BLaER1 treated with 17β-estradiol and CSF1 and Interleukin-3, amounts not matched to agents 10 nM and 100 nM (cell line): ENCODE results near the gene FLNC.
A peak's percentile ranks its signal among the peaks of the same experiment; 100 is the strongest.

Experiments
- H3K27ac ChIP-seq, 11 experiments: shearing (Covaris generic); formaldehyde crosslinking; 2 replicates each; pipeline ENCODE4 v1.8.1; 2022
- H3K27me3 ChIP-seq, 11 experiments: shearing (Covaris generic); formaldehyde crosslinking; 2 replicates each; pipeline ENCODE4 v1.8.1; 2022
- H3K36me3 ChIP-seq, 11 experiments: shearing (Covaris generic); formaldehyde crosslinking; 2 replicates each; pipeline ENCODE4 v1.8.1; 2022
- H3K4me1 ChIP-seq, 10 experiments: shearing (Covaris generic); formaldehyde crosslinking; 2 replicates each; pipeline ENCODE4 v1.8.1; 2022
- H3K4me2 ChIP-seq, 11 experiments: shearing (Covaris generic); formaldehyde crosslinking; 2 replicates each; pipeline ENCODE4 v1.8.1; 2022
- H3K4me3 ChIP-seq, 10 experiments: shearing (Covaris generic); formaldehyde crosslinking; 2 replicates each; pipeline ENCODE4 v1.8.1; 2022
- H3K9ac ChIP-seq, 11 experiments: shearing (Covaris generic); formaldehyde crosslinking; 2 replicates each; pipeline ENCODE4 v1.8.1; 2022
- H3K9me3 ChIP-seq, 11 experiments: shearing (Covaris generic); formaldehyde crosslinking; replicated peaks in 1 of 11; 2 replicates each; pipeline ENCODE4 v1.8.1; 2022
- H4K20me1 ChIP-seq, 11 experiments: shearing (Covaris generic); formaldehyde crosslinking; 2 replicates each; pipeline ENCODE4 v1.8.1; 2022
- Cebpa-rat ChIP-seq, 11 experiments: shearing (Covaris generic); IDR thresholded peaks; 2 replicates each; pipeline ENCODE4 v1.8.1; 2022

FLNC gene

GRCh38 chr7:128831994-128832879 lies 2.0 kb downstream of the FLNC start:
- H3K36me3 ChIP-seq = no peaks in the 10 kb centered on the region
- no peaks in the 10 kb centered on the region for H3K9me3 ChIP-seq
- no peak for TF ChIP-seq Cebpa-rat (IDR thresholded peaks at IDR 0.05)
- H4K20me1 ChIP-seq = peaks cover 0 to 17% (median 0%) of the 10 kb centered on the region in 11 experiments; a peak in 4 of 22 replicates
- H3K9ac ChIP-seq = peak overlapping the region in 6 of 11 experiments; percentile 1 to 61 (median 28); a peak in 9 of 22 replicates
- peak overlapping the region in 5 of 11 experiments; percentile 1 to 58 (median 37); a peak in 7 of 22 replicates for H3K27ac ChIP-seq
- peaks cover 38 to 48% (median 41%) of the 10 kb centered on the region in 10 experiments for H3K4me1 ChIP-seq
- H3K4me2 ChIP-seq = peak overlapping the region; percentile 80 to 94 (median 87)
- peak overlapping the region in 7 of 10 experiments; percentile 0 to 52 (median 26); a peak in 6 of 20 replicates for H3K4me3 ChIP-seq
- peaks cover 28 to 49% (median 37%) of the 10 kb centered on the region in 11 experiments for H3K27me3 ChIP-seq

GRCh38 chr7:128832880-128833147 lies 2.6 kb downstream of the FLNC start:
- Histone ChIP-seq H3K27ac (peak overlapping the region in 4 of 11 experiments; percentile 22 to 58 (median 37); a peak in 4 of 22 replicates), H3K9me3 (no peaks in the 10 kb centered on the region), H3K27me3 (peaks cover 28 to 49% (median 37%) of the 10 kb centered on the region in 11 experiments), H4K20me1 (peaks cover 0 to 17% (median 0%) of the 10 kb centered on the region in 11 experiments; a peak in 4 of 22 replicates), H3K36me3 (no peaks in the 10 kb centered on the region), H3K9ac (peak overlapping the region in 4 of 11 experiments; percentile 14 to 61 (median 40); a peak in 4 of 22 replicates), H3K4me3 (no peak overlapping the region), H3K4me1 (peaks cover 38 to 48% (median 41%) of the 10 kb centered on the region in 10 experiments), H3K4me2 (peak overlapping the region; percentile 80 to 94 (median 87))
- TF ChIP-seq Cebpa-rat (IDR thresholded peaks at IDR 0.05) = no peak

- H4K20me1 ChIP-seq = peaks cover 0 to 17% (median 0%) of the 10 kb centered on the region in 11 experiments; a peak in 4 of 22 replicates
- H3K9me3 ChIP-seq = no peaks in the 10 kb centered on the region
- no peak overlapping the region for H3K9ac ChIP-seq
- H3K4me3 ChIP-seq = no peak overlapping the region
- H3K27ac ChIP-seq = no peak overlapping the region
- no peak for TF ChIP-seq Cebpa-rat (IDR thresholded peaks at IDR 0.05)
- H3K27me3 ChIP-seq = peaks cover 28 to 45% (median 33%) of the 10 kb centered on the region in 11 experiments
- no peaks in the 10 kb centered on the region for H3K36me3 ChIP-seq
- peaks cover 38 to 48% (median 41%) of the 10 kb centered on the region in 10 experiments for H3K4me1 ChIP-seq
- H3K4me2 ChIP-seq = peak overlapping the region; percentile 80 to 94 (median 87)
Measured at GRCh38 chr7:128833148-128833945, 3.1 kb downstream of the FLNC start.

GRCh38 chr7:128833946-128834325 lies 3.7 kb downstream of the FLNC start:
- H3K4me2 ChIP-seq = 0 out of 22 replicates have a peak overlapping the region, but pooled peaks of 1 of the 11 experiments have one; percentile 94
- peaks cover 0 to 17% (median 0%) of the 10 kb centered on the region in 11 experiments; a peak in 4 of 22 replicates for H4K20me1 ChIP-seq
- H3K9me3 ChIP-seq = no peaks in the 10 kb centered on the region
- H3K9ac ChIP-seq = no peak overlapping the region
- no peak overlapping the region for H3K27ac ChIP-seq
- H3K4me1 ChIP-seq = peaks cover 38 to 48% (median 41%) of the 10 kb centered on the region in 10 experiments
- no peak overlapping the region for H3K4me3 ChIP-seq
- H3K36me3 ChIP-seq = no peaks in the 10 kb centered on the region
- peaks cover 26 to 39% (median 28%) of the 10 kb centered on the region in 11 experiments for H3K27me3 ChIP-seq
- no peak for TF ChIP-seq Cebpa-rat (IDR thresholded peaks at IDR 0.05)

- TF ChIP-seq Cebpa-rat (IDR thresholded peaks at IDR 0.05) = no peak
- no peaks in the 10 kb centered on the region for H3K36me3 ChIP-seq
Measured at GRCh38 chr7:128835231-128835751, 5.1 kb downstream of the FLNC start.

GRCh38 chr7:128835790-128836641 lies 5.8 kb downstream of the FLNC start:
- TF ChIP-seq Cebpa-rat (IDR thresholded peaks at IDR 0.05) = no peak
- H3K4me1 ChIP-seq = peaks cover 24 to 30% (median 26%) of the 10 kb centered on the region in 10 experiments
- peaks cover 0 to 10% (median 0%) of the 10 kb centered on the region in 11 experiments; a peak in 1 of 22 replicates for H4K20me1 ChIP-seq
- no peak overlapping the region for H3K4me2 ChIP-seq
- peaks cover 5 to 18% (median 7%) of the 10 kb centered on the region in 11 experiments for H3K27me3 ChIP-seq
- H3K27ac ChIP-seq = no peak overlapping the region
- H3K36me3 ChIP-seq = no peaks in the 10 kb centered on the region
- H3K9ac ChIP-seq = no peak overlapping the region
- H3K9me3 ChIP-seq = no peaks in the 10 kb centered on the region
- H3K4me3 ChIP-seq = no peak overlapping the region

More at GRCh38 chr7:128835231-128835751, 5.1 kb downstream of the FLNC start:
- peaks cover 0 to 17% (median 0%) of the 10 kb centered on the region in 11 experiments; a peak in 3 of 22 replicates for H4K20me1 ChIP-seq
- no peak overlapping the region for H3K27ac ChIP-seq
- no peak overlapping the region for H3K4me3 ChIP-seq
- no peaks in the 10 kb centered on the region for H3K9me3 ChIP-seq
- H3K9ac ChIP-seq = no peak overlapping the region
- peaks cover 31 to 37% (median 33%) of the 10 kb centered on the region in 10 experiments for H3K4me1 ChIP-seq
- H3K27me3 ChIP-seq = peaks cover 13 to 26% (median 14%) of the 10 kb centered on the region in 11 experiments
- no peak overlapping the region for H3K4me2 ChIP-seq

- H3K27me3 ChIP-seq = peaks cover 0 to 10% (median 0%) of the 10 kb centered on the region in 11 experiments; a peak in 6 of 22 replicates
- no peak overlapping the region for H3K4me2 ChIP-seq
- TF ChIP-seq Cebpa-rat (IDR thresholded peaks at IDR 0.05) = no peak
- peaks cover 15 to 26% (median 20%) of the 10 kb centered on the region in 10 experiments for H3K4me1 ChIP-seq
- no peak overlapping the region for H3K27ac ChIP-seq
- no peaks in the 10 kb centered on the region for H3K9me3 ChIP-seq
- no peak overlapping the region for H3K9ac ChIP-seq
- no peak overlapping the region for H3K4me3 ChIP-seq
- peaks cover 0 to 7% (median 0%) of the 10 kb centered on the region in 11 experiments; a peak in 1 of 22 replicates for H4K20me1 ChIP-seq
- no peaks in the 10 kb centered on the region for H3K36me3 ChIP-seq
Measured at GRCh38 chr7:128836729-128837348, 6.6 kb downstream of the FLNC start.
